Left forelimb (tissue), 1 donor: Measurements from ENCODE around the gene TRIM14.
"Not testable (repeated sequence)": the region's sequence is repeated elsewhere in the genome, so short reads cannot be mapped to it uniquely, and the experiment has no call there.

ENCODE experiments used
- DNase-seq: peaks from one replicate; pipeline ENCODE4 v3.0.0-alpha.2; 2018; ENCODE audit warnings: low spot score

Gene TRIM14

GRCh38 chr9:98083566-98084183 is 35.3 kb downstream of the TRIM14 start:
- DNase-seq, result no peak

- DNase-seq, result no peak
Observed at GRCh38 chr9:98083061-98083501, 35.9 kb downstream of the TRIM14 start.

GRCh38 chr9:98081477-98082219 is 37.4 kb downstream of the TRIM14 start:
- DNase-seq, result peak; percentile 31

- DNase-seq, result peak; percentile 9
Observed at GRCh38 chr9:98080780-98081179, 38.2 kb downstream of the TRIM14 start.

- no peak for DNase-seq
Observed at GRCh38 chr9:98080326-98080725, 38.7 kb downstream of the TRIM14 start.

GRCh38 chr9:98078895-98079294 is 40.1 kb downstream of the TRIM14 start:
- no peak for DNase-seq

GRCh38 chr9:98076514-98076890 is 42.5 kb downstream of the TRIM14 start:
- DNase-seq, result not testable (repeated sequence)

- no peak for DNase-seq
Observed at GRCh38 chr9:98075332-98075805, 43.7 kb downstream of the TRIM14 start.

GRCh38 chr9:98074115-98074990 is 44.7 kb downstream of the TRIM14 start:
- DNase-seq, result no peak

GRCh38 chr9:98071737-98072136 is 47.3 kb downstream of the TRIM14 start:
- DNase-seq, result no peak

- DNase-seq, result no peak
Observed at GRCh38 chr9:98070704-98071103, 48.3 kb downstream of the TRIM14 start.

- DNase-seq, result no peak
Observed at GRCh38 chr9:98069551-98069950, 49.5 kb downstream of the TRIM14 start.

- no peak for DNase-seq
Observed at GRCh38 chr9:98067184-98067583, 51.8 kb downstream of the TRIM14 start.

- DNase-seq, result no peak
Observed at GRCh38 chr9:98066235-98066634, 52.8 kb downstream of the TRIM14 start.

GRCh38 chr9:98064623-98065392 is 54.2 kb downstream of the TRIM14 start:
- no peak for DNase-seq

GRCh38 chr9:98062161-98062560 is 56.9 kb downstream of the TRIM14 start:
- DNase-seq, result no peak

GRCh38 chr9:98057138-98057799 is 61.8 kb downstream of the TRIM14 start:
- DNase-seq, result no peak

- peak; percentile 96 for DNase-seq
Observed at GRCh38 chr9:98056269-98057137, 62.5 kb downstream of the TRIM14 start, which contains the start of gene NANS. Gene NANS, plus strand, starts transcription at chr9:98056732. Its CDS starts 77 bp downstream, at chr9:98056809.

GRCh38 chr9:98054376-98054951 is 64.6 kb downstream of the TRIM14 start:
- DNase-seq, result no peak

- DNase-seq, result no peak
Observed at GRCh38 chr9:98050351-98050750, 68.7 kb downstream of the TRIM14 start.
